ENCODE measurements around the gene CPNE6. TPM values are rescaled to one million over a fixed set of nuclear protein-coding genes. Genes with fewer than 3 reads are reported as not detected.

The CPNE6 gene
- total and polyA plus RNA-seq, 2 of the 13 experiments (the other 11 are each of a cell fraction or from before 2014, with no cell fraction given): not detected

DNA sequence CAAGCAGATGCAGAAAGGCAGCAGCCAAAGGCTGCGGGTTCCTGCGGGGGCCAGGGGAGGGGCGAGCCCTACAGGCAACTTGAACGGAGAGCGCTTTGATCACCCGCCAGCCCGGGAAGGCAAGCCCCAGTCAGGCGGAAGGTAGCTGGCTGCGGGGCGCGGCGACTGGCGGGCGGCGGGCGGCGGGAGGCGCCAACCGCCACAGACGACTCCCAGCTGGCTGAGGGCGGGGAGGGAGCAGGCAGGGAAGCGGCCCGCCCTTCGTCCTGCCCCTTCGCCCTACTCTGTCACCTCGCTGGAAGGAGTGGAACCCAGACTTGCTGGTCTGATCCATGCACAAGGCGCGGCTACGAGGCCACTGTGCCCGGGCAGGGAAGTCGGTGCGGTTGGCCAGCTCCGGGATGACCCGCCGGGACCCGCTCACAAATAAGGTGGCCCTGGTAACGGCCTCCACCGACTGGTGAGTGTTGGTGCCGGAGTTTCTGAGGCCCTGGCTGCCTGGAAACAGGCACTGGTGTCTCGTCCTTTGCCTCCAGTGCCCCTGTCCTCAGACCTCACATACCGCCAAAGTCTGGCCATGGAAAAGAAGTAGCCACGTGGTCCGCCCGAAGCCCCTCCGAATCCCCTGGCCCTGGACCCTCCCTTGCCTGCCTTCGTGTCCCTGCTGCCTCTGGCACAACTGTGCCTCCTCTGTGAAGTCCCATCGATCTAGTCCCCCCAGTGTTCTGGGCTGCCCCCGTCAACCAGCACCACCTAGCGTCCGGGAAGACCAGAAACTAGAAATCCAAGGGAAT, 35.0 kb upstream of the CPNE6 start (continued):
- TF ChIP-seq ZNF670 (CRISPR knock-in tag; IDR thresholded peaks at IDR 0.05; ENCODE audit: borderline replicate concordance): peak; percentile 78
- peak; percentile 63; the same call in 1 of the 2 replicates for TF ChIP-seq ZNF788 (CRISPR knock-in tag; IDR thresholded peaks at IDR 0.05; ENCODE audit: borderline replicate concordance)
- peak; percentile 52 for TF ChIP-seq HNRNPLL (IDR thresholded peaks at IDR 0.05; ENCODE audit: low read depth, low read length, poor library complexity, severe bottlenecking)
- TF ChIP-seq TMF1 (CRISPR knock-in tag; IDR thresholded peaks at IDR 0.05; ENCODE audit: low read depth): peak; percentile 80; the same call in 1 of the 2 replicates
- peak; percentile 65 for TF ChIP-seq SKI (IDR thresholded peaks at IDR 0.05; ENCODE audit: partially characterized antibody)
- TF ChIP-seq, protein P1, sequence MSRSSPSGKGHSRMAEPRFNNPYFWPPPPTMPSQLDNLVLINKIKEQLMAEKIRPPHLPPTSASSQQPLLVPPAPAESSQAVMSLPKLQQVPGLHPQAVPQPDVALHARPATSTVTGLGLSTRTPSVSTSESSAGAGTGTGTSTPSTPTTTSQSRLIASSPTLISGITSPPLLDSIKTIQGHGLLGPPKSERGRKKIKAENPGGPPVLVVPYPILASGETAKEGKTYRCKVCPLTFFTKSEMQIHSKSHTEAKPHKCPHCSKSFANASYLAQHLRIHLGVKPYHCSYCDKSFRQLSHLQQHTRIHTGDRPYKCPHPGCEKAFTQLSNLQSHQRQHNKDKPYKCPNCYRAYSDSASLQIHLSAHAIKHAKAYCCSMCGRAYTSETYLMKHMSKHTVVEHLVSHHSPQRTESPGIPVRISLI (CRISPR knock-in tag; IDR thresholded peaks at IDR 0.05; ENCODE audit: borderline replicate concordance): peak; percentile 65; the same call in 1 of the 2 replicates
- peak; percentile 65 for TF ChIP-seq ZNF564 (CRISPR knock-in tag; IDR thresholded peaks at IDR 0.05)
- peak; percentile 91; the same call in 1 of the 2 replicates for TF ChIP-seq ZNF274 (CRISPR knock-in tag; IDR thresholded peaks at IDR 0.05)
- TF ChIP-seq, protein P2, sequence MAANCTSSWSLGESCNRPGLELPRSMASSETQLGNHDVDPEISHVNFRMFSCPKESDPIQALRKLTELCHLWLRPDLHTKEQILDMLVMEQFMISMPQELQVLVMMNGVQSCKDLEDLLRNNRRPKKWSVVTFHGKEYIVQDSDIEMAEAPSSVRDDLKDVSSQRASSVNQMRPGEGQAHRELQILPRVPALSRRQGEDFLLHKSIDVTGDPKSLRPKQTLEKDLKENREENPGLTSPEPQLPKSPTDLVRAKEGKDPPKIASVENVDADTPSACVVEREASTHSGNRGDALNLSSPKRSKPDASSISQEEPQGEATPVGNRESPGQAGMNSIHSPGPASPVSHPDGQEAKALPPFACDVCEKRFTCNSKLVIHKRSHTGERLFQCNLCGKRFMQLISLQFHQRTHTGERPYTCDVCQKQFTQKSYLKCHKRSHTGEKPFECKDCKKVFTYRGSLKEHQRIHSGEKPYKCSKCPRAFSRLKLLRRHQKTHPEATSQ (CRISPR knock-in tag; IDR thresholded peaks at IDR 0.05; ENCODE audit: borderline replicate concordance): peak; percentile 91
- TF ChIP-seq HNRNPL (IDR thresholded peaks at IDR 0.05; ENCODE audit: low read depth, low read length): peak; percentile 73; the same call in 1 of the 2 replicates
- peak; percentile 97 for TF ChIP-seq BORCS8-MEF2B (CRISPR knock-in tag; IDR thresholded peaks at IDR 0.05)
- TF ChIP-seq KDM3A (CRISPR knock-in tag; IDR thresholded peaks at IDR 0.05; ENCODE audit: low read depth): peak; percentile 89; the same call in 1 of the 2 replicates
- TF ChIP-seq HOXA3 (CRISPR knock-in tag; IDR thresholded peaks at IDR 0.05): peak; percentile 65; the same call in 1 of the 2 replicates
- TF ChIP-seq, protein P3, sequence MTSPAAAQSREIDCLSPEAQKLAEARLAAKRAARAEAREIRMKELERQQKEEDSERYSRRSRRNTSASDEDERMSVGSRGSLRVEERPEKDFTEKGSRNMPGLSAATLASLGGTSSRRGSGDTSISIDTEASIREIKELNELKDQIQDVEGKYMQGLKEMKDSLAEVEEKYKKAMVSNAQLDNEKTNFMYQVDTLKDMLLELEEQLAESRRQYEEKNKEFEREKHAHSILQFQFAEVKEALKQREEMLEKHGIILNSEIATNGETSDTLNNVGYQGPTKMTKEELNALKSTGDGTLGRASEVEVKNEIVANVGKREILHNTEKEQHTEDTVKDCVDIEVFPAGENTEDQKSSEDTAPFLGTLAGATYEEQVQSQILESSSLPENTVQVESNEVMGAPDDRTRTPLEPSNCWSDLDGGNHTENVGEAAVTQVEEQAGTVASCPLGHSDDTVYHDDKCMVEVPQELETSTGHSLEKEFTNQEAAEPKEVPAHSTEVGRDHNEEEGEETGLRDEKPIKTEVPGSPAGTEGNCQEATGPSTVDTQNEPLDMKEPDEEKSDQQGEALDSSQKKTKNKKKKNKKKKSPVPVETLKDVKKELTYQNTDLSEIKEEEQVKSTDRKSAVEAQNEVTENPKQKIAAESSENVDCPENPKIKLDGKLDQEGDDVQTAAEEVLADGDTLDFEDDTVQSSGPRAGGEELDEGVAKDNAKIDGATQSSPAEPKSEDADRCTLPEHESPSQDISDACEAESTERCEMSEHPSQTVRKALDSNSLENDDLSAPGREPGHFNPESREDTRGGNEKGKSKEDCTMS (CRISPR knock-in tag; conservative IDR thresholded peaks at IDR 0.05): 0 out of 2 replicates have a peak, but pooled peaks have one; percentile 51
- TF ChIP-seq SRF (IDR thresholded peaks at IDR 0.05; ENCODE audit: low read depth, low read length): no peak; the same call in 1 of the 2 replicates
- no peak for TF ChIP-seq U2AF2 (IDR thresholded peaks at IDR 0.05; ENCODE audit: low read depth, low read length)
- no peak for TF ChIP-seq HNRNPUL1 (IDR thresholded peaks at IDR 0.05; ENCODE audit: low read depth, low read length)
- peak; percentile 57 for TF ChIP-seq RELA (CRISPR knock-in tag; IDR thresholded peaks at IDR 0.05)

Data from HepG2 (cell line).